Esophagus muscularis mucosa (tissue), 3 donors: ENCODE results near the gene NUBP2.

Experiments used
- POLR2AphosphoS5 ChIP-seq, 2 donors: sonication (generic); formaldehyde crosslinking; IDR thresholded peaks; one replicate each; pipeline ENCODE4 v1.6.1; 2017; ENCODE audit warnings: antibody characterized with exemption in 2 of 2
- TF ChIP-seq, protein P1 (sequence below), 3 experiments: fragments of 200-600 bp in 2 of 3; fragments of 450-650 bp in 1 of 3; sonication (generic) in 2 of 3; IDR thresholded peaks; one replicate each; pipeline ENCODE4 v1.5.1; 2017 to 2019; ENCODE audit warnings: antibody characterized with exemption in 3 of 3, mild to moderate bottlenecking in 2 of 3, moderate library complexity in 1 of 3

DNA sequence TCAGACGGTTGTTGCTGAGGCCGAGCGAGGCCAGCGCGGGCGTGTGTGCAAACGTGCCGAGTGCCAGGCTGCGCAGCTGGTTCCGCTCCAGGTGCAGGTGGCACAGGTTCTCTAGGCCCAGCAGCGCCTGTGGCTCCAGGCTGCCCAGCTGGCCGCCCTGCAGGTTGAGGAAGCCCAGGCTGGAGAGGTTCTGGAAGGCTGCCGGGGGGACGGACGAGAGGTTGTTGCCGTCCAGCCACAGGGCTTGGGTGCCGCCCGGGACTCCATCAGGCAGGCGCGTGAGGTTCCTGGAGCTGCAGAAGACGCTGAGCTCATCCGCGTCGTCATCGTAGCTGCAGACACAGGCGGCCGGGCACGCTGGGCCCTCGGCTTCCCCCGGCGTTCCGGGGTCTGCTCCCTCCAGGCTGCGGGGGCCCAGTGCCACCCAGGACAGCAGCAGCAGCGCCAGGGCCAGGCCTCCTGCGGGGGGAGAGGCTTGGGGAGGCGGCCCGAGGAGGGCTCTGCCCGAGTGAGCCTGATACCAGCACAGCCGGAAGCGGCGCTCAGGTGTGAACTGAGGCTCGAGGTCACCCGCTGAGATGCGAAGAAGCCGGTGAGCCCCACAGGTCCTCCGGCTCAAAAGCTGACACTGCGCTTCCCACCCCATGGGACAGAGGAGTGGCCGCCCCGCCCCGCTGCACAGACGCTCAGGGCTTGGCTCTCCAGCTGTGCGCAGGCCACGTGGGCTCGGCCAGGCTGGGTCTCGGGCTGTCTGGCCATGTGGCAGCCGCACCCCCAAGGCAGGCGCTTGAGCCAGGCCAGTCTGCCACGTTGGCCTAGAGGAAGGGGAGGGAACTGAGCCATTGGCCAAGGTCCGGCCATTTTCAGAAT lies 9.4 kb downstream of the NUBP2 start:
- no peak for TF ChIP-seq POLR2AphosphoS5 (IDR thresholded peaks at IDR 0.05)
- TF ChIP-seq, protein P1, sequence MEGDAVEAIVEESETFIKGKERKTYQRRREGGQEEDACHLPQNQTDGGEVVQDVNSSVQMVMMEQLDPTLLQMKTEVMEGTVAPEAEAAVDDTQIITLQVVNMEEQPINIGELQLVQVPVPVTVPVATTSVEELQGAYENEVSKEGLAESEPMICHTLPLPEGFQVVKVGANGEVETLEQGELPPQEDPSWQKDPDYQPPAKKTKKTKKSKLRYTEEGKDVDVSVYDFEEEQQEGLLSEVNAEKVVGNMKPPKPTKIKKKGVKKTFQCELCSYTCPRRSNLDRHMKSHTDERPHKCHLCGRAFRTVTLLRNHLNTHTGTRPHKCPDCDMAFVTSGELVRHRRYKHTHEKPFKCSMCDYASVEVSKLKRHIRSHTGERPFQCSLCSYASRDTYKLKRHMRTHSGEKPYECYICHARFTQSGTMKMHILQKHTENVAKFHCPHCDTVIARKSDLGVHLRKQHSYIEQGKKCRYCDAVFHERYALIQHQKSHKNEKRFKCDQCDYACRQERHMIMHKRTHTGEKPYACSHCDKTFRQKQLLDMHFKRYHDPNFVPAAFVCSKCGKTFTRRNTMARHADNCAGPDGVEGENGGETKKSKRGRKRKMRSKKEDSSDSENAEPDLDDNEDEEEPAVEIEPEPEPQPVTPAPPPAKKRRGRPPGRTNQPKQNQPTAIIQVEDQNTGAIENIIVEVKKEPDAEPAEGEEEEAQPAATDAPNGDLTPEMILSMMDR (IDR thresholded peaks at IDR 0.05), result no peak
